Trophoblast cell (in vitro differentiated cells and primary cell): ENCODE data around the gene ITPRID1.

Experiments used
- DNase-seq, 2 donors: peaks; one replicate each; pipeline ENCODE4 v3.0.0-alpha.2; 2016
- H2AFZ ChIP-seq: 2 replicates; pipeline ENCODE4 v1.6.1; 2013; ENCODE audit warnings: low read length, moderate library complexity, mild to moderate bottlenecking; ENCODE audit not compliant: insufficient read depth, poor library complexity
- H2AK5ac ChIP-seq: 2 replicates; pipeline ENCODE4 v1.6.1; 2013; ENCODE audit warnings: mild to moderate bottlenecking, low read length
- H2BK120ac ChIP-seq: 2 replicates; pipeline ENCODE4 v1.6.1; 2013; ENCODE audit warnings: low read length, mild to moderate bottlenecking, moderate library complexity; ENCODE audit not compliant: insufficient read depth, poor library complexity
- H2BK12ac ChIP-seq: 2 replicates; pipeline ENCODE4 v1.6.1; 2013; ENCODE audit warnings: mild to moderate bottlenecking, low read length, moderate library complexity
- H2BK5ac ChIP-seq: 2 replicates; pipeline ENCODE4 v1.6.1; 2013; ENCODE audit warnings: low read length, low read depth, moderate library complexity, mild to moderate bottlenecking; ENCODE audit not compliant: poor library complexity
- H3K14ac ChIP-seq: 2 replicates; pipeline ENCODE4 v1.6.1; 2013; ENCODE audit warnings: mild to moderate bottlenecking, low read length
- H3K18ac ChIP-seq: 2 replicates; pipeline ENCODE4 v1.6.1; 2013; ENCODE audit warnings: mild to moderate bottlenecking, low read length
- H3K23ac ChIP-seq: 2 replicates; pipeline ENCODE4 v1.6.1; 2013; ENCODE audit warnings: low read length
- H3K27ac ChIP-seq: 2 replicates; pipeline ENCODE4 v1.5.1; 2013; ENCODE audit warnings: low read depth, mild to moderate bottlenecking, inconsistent platforms, low read length, moderate library complexity
- H3K27me3 ChIP-seq: 2 replicates; pipeline ENCODE4 v1.6.1; 2013; ENCODE audit warnings: inconsistent platforms, mild to moderate bottlenecking, low read length, moderate library complexity; ENCODE audit not compliant: insufficient read depth
- H3K36me3 ChIP-seq, 2 experiments: 1 replicate in 1 of 2; 2 replicates in 1 of 2; pipeline ENCODE4 v1.6.1; 2013; ENCODE audit warnings: low read length in 2 of 2, mild to moderate bottlenecking in 2 of 2, moderate library complexity in 1 of 2; ENCODE audit not compliant: insufficient read depth in 2 of 2, control insufficient read depth in 1 of 2
- H3K4ac ChIP-seq: 2 replicates; pipeline ENCODE4 v1.6.1; 2013; ENCODE audit warnings: low read depth, mild to moderate bottlenecking, low read length, moderate library complexity
- H3K4me1 ChIP-seq, 2 experiments: 1 replicate in 1 of 2; 2 replicates in 1 of 2; pipeline ENCODE4 v1.6.1; 2013; ENCODE audit warnings: low read length in 2 of 2, mild to moderate bottlenecking in 2 of 2, moderate library complexity in 1 of 2; ENCODE audit not compliant: insufficient read depth in 2 of 2, control insufficient read depth in 1 of 2
- H3K4me2 ChIP-seq: 2 replicates; pipeline ENCODE4 v1.6.1; 2013; ENCODE audit warnings: inconsistent platforms, mild to moderate bottlenecking, low read length, moderate library complexity
- H3K4me3 ChIP-seq: 2 replicates; pipeline ENCODE4 v1.5.1; 2013; ENCODE audit warnings: mild to moderate bottlenecking, low read depth, low read length, inconsistent platforms
- H3K79me1 ChIP-seq: one replicate; pipeline ENCODE4 v1.6.1; 2013; ENCODE audit warnings: low read length
- H3K79me2 ChIP-seq: 2 replicates; pipeline ENCODE4 v1.6.1; 2013; ENCODE audit warnings: low read length, mild to moderate bottlenecking; ENCODE audit not compliant: control insufficient read depth, insufficient read depth, poor library complexity
- H3K9ac ChIP-seq: 2 replicates; pipeline ENCODE4 v1.6.1; 2013; ENCODE audit warnings: mild to moderate bottlenecking, low read length
- H3K9me3 ChIP-seq: 2 replicates; pipeline ENCODE4 v1.6.1; 2013; ENCODE audit warnings: low read depth, mild to moderate bottlenecking, control low read depth, inconsistent platforms, low read length; ENCODE audit not compliant: insufficient read depth
- H4K12ac ChIP-seq: 2 replicates; pipeline ENCODE4 v1.6.1; 2013; ENCODE audit warnings: low read depth, mild to moderate bottlenecking, low read length, moderate library complexity
- H4K8ac ChIP-seq: 2 replicates; pipeline ENCODE4 v1.6.1; 2013; ENCODE audit warnings: low read depth, mild to moderate bottlenecking, low read length, moderate library complexity
- H4K91ac ChIP-seq: one replicate; pipeline ENCODE4 v1.6.1; 2013; ENCODE audit warnings: low read depth, mild to moderate bottlenecking, low read length, moderate library complexity
- WGBS: extraction: QIAGEN DNeasy Blood & Tissue Kit; methylation state at CpG from one replicate; pipeline ENCODE4 v1.1.7; 2013; ENCODE audit warnings: missing lambda C conversion rate; ENCODE audit not compliant: insufficient read length, insufficient coverage; ENCODE audit errors: extremely low coverage; 5-methylcytosine and 5-hydroxymethylcytosine counted together

The ITPRID1 gene

DNA sequence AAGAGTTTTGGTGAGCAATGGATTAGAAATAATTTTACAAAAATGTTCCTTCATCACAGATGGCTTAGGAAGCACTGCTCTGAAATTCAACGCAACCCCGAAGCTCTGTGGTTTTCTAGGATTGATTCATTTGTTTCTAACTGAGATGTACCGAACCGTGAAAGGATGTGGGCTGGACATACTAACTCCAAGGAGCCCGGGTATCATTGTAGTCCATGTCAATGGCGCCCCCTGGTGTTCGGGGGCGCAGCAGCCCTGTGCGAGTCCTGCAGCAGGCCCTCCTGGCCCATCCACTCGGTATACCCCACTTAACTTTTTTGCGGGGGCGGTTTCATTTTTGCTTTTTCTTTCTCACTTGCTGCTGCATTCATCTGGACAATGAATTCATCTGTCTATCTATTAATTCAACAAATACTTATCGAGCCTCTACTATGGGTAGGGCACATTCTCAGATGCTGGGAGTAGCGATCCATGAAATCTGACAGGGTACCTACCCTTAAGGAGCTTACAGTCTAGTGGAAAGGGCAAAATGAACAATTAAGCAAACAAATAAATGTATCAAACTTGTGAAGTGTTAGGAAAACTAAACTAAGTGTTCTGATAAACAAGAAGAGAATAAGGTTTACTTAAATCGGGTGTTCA lies 25.2 kb upstream of the ITPRID1 start:
- no CpG with 5 or more reads among the region's 15 CpGs for WGBS
- H3K4me1 ChIP-seq = no peaks in the 10 kb centered on the region
- H3K79me2 ChIP-seq = no peaks in the 10 kb centered on the region
- no peak overlapping the region for H3K9ac ChIP-seq
- H3K27me3 ChIP-seq = no peaks in the 10 kb centered on the region
- H3K9me3 ChIP-seq = no peaks in the 10 kb centered on the region
- no peak overlapping the region for H4K12ac ChIP-seq
- H3K79me1 ChIP-seq = no peaks in the 10 kb centered on the region
- no peak overlapping the region for H2BK12ac ChIP-seq
- DNase-seq = peak; percentile 58 to 84
- H4K8ac ChIP-seq = no peak overlapping the region
- H3K14ac ChIP-seq = no peak overlapping the region
- H2AFZ ChIP-seq = no peak overlapping the region
- no peaks in the 10 kb centered on the region for H3K36me3 ChIP-seq
- H3K18ac ChIP-seq = no peak overlapping the region
- no peak overlapping the region for H2BK120ac ChIP-seq
- no peak overlapping the region for H2BK5ac ChIP-seq
- no peak overlapping the region for H2AK5ac ChIP-seq
- H3K23ac ChIP-seq = no peak overlapping the region
- H3K4me3 ChIP-seq = no peak overlapping the region
- no peak overlapping the region for H4K91ac ChIP-seq
- no peak overlapping the region for H3K27ac ChIP-seq
- no peak overlapping the region for H3K4me2 ChIP-seq
- no peak overlapping the region for H3K4ac ChIP-seq

DNA sequence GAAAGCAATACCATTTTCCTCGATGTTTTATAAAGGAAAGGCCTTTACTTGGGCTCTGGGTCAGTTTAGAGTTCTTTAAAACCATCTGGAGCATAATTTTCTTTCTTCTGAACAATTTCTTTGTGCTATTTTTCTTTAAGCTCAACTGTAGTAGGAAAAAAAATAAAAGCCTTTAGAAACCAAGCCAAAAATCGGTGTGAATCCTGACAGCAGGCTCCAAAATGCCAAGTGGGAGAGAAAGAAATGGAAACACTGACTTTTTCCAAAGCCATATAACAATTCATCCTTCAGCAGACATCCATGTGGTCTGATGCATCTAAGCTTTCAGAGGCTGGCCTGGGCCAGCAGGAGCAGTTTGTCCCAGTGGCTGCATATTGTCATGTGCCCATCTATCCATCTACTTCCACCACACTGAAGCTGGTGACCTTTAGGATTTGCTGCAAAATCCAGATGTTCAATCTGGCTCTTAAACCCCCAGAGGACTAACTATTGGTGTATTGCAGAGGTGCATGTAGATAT lies 23.0 kb upstream of the ITPRID1 start:
- Histone ChIP-seq H2AFZ (no peak overlapping the region), H2BK5ac (no peak overlapping the region), H4K91ac (no peak overlapping the region), H3K4me2 (no peak overlapping the region), H4K12ac (no peak overlapping the region), H3K23ac (no peak overlapping the region), H3K9ac (no peak overlapping the region), H2BK12ac (no peak overlapping the region), H3K14ac (no peak overlapping the region), H3K4me3 (no peak overlapping the region), H3K36me3 (no peaks in the 10 kb centered on the region), H3K27me3 (no peaks in the 10 kb centered on the region), H2AK5ac (no peak overlapping the region), H3K18ac (no peak overlapping the region), H3K4ac (no peak overlapping the region), H3K79me1 (no peaks in the 10 kb centered on the region), H3K79me2 (no peaks in the 10 kb centered on the region), H3K9me3 (no peaks in the 10 kb centered on the region), H3K27ac (no peak overlapping the region), H2BK120ac (no peak overlapping the region), H4K8ac (no peak overlapping the region), H3K4me1 (no peaks in the 10 kb centered on the region)
- no peak for DNase-seq
- no CpG with 5 or more reads among the region's 2 CpGs for WGBS

DNA sequence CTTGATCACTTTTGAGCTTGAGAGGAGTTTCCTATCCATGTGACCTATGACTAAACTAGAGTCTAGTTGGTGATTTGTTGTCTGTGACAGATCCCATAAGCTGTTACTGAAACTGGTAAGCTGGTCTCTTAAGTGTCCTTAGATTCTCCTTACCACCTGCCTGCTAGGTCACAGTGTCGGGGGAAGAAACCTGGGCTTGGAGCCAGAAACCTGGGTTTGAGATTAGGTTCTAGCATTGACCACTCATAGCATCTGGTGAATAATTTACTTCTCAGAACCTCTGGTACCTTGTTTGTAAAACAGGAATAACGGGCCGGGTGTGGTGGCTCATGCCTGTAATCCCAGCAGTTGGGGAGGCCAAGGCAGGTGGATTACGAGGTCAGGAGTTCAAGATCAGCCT lies 21.8 kb upstream of the ITPRID1 start:
- Histone ChIP-seq H2AFZ (no peak overlapping the region), H3K9ac (no peak overlapping the region), H3K27me3 (no peaks in the 10 kb centered on the region), H3K18ac (no peak overlapping the region), H3K36me3 (no peaks in the 10 kb centered on the region), H4K91ac (no peak overlapping the region), H2BK120ac (no peak overlapping the region), H3K79me1 (no peaks in the 10 kb centered on the region), H4K8ac (no peak overlapping the region), H3K4ac (no peak overlapping the region), H2BK5ac (no peak overlapping the region), H2BK12ac (no peak overlapping the region), H4K12ac (no peak overlapping the region), H2AK5ac (no peak overlapping the region), H3K9me3 (no peaks in the 10 kb centered on the region), H3K14ac (no peak overlapping the region), H3K4me2 (no peak overlapping the region), H3K4me3 (no peak overlapping the region), H3K27ac (no peak overlapping the region), H3K79me2 (no peaks in the 10 kb centered on the region), H3K23ac (no peak overlapping the region), H3K4me1 (no peaks in the 10 kb centered on the region)
- no CpG with 5 or more reads among the region's 4 CpGs for WGBS
- no peak for DNase-seq

DNA sequence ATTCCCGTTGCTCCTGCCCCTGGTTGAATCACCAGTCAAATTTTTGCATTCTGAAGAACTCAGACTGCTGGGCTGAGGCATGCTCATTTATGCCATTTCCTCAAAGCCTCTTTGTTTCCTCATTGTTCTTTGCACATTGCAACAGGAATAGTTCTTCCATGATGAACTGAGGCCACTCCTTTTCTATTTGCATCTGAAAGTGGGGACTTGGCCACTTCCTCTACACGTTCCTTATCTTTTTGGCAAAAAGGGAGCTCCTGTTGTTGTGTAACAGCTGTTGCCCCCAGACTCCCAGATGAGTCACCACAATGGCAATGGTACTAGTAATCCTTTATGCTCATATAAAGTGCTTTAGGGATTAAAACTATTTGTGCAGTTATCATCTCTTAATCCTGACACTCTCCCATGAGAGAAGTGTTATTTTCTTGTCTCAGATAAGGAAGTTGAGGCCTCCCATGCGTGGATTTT lies 20.1 kb upstream of the ITPRID1 start:
- Histone ChIP-seq H2AFZ (no peak overlapping the region), H3K9ac (no peak overlapping the region), H3K14ac (no peak overlapping the region), H4K12ac (no peak overlapping the region), H2BK120ac (no peak overlapping the region), H3K4me2 (no peak overlapping the region), H3K23ac (no peak overlapping the region), H2AK5ac (no peak overlapping the region), H3K4ac (no peak overlapping the region), H3K27ac (no peak overlapping the region), H4K91ac (no peak overlapping the region), H3K36me3 (no peaks in the 10 kb centered on the region), H2BK5ac (no peak overlapping the region), H2BK12ac (no peak overlapping the region), H3K9me3 (no peaks in the 10 kb centered on the region), H3K4me1 (no peaks in the 10 kb centered on the region), H3K79me1 (no peaks in the 10 kb centered on the region), H3K27me3 (no peaks in the 10 kb centered on the region), H3K79me2 (no peaks in the 10 kb centered on the region), H3K18ac (no peak overlapping the region), H4K8ac (no peak overlapping the region), H3K4me3 (no peak overlapping the region)
- WGBS = no CpG with 5 or more reads among the region's 3 CpGs
- peak; percentile 75 to 81 for DNase-seq
